ENCODE measurements around the gene DOP1B. TPM values are rescaled to one million over a fixed set of nuclear protein-coding genes. Genes with fewer than 3 reads are reported as not detected.

DOP1B gene
- total RNA-seq, 4 donors from 2014 or later: 40.4 to 97.6 (median 69.8) TPM

DNA sequence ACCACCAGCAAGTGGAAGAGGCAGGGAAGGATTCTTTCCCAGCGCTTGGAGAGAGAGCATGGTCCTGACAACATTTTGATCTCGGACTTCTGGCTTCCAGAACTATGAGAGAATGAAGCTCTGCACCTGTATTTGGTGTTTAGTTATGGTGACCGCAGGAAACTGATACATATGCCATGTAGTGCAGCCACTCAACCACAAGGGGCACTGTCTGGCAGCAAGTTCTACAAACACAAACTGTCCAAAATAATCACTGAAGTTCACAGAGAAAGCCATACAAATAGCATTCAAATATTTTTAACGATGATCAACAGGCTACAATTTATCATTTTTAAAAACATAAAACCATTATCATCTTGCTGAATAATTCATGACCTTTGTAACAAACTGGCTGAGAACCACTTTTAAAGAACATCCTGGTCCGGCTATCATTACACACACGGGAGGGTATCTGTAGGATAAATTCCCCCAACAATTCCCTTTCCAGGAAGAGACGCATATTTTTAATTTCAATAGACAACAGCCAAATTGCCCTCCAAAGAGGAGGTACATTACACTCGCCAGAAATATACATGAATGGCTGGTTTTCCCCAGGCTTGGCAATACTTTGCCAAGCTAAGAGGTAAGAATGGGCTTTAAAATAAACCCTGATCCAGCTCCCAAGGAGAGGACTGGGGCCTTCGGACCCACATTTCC, 31.0 kb upstream of the DOP1B start:
- no peak for TF ChIP-seq POLR2A (IDR thresholded peaks at IDR 0.05)
- TF ChIP-seq, protein P1, sequence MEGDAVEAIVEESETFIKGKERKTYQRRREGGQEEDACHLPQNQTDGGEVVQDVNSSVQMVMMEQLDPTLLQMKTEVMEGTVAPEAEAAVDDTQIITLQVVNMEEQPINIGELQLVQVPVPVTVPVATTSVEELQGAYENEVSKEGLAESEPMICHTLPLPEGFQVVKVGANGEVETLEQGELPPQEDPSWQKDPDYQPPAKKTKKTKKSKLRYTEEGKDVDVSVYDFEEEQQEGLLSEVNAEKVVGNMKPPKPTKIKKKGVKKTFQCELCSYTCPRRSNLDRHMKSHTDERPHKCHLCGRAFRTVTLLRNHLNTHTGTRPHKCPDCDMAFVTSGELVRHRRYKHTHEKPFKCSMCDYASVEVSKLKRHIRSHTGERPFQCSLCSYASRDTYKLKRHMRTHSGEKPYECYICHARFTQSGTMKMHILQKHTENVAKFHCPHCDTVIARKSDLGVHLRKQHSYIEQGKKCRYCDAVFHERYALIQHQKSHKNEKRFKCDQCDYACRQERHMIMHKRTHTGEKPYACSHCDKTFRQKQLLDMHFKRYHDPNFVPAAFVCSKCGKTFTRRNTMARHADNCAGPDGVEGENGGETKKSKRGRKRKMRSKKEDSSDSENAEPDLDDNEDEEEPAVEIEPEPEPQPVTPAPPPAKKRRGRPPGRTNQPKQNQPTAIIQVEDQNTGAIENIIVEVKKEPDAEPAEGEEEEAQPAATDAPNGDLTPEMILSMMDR (IDR thresholded peaks at IDR 0.05): peak; percentile 79 to 92 (median 85)
- Histone ChIP-seq H3K27ac (no peak overlapping the region), H3K9me3 (no peaks in the 10 kb centered on the region), H3K4me3 (no peak overlapping the region), H3K27me3 (no peaks in the 10 kb centered on the region), H3K36me3 (no peaks in the 10 kb centered on the region), H3K4me1 (peaks cover 0 to 15% (median 0%) of the 10 kb centered on the region in 4 donors)
- peak in 2 of 3 donors; percentile 63 to 86 for DNase-seq

- TF ChIP-seq POLR2A (IDR thresholded peaks at IDR 0.05): no peak
- TF ChIP-seq, protein P1 (IDR thresholded peaks at IDR 0.05): no peak
- no peaks in the 10 kb centered on the region for H3K36me3 ChIP-seq
- no peaks in the 10 kb centered on the region for H3K9me3 ChIP-seq
- no peak for DNase-seq
- no peak overlapping the region for H3K4me3 ChIP-seq
- H3K27me3 ChIP-seq: no peaks in the 10 kb centered on the region
- peaks cover 0 to 17% (median 0%) of the 10 kb centered on the region in 4 donors for H3K4me1 ChIP-seq
- no peak overlapping the region for H3K27ac ChIP-seq
Measured at GRCh38 chr21:36126208-36126565, 30.4 kb upstream of the DOP1B start.

DNA sequence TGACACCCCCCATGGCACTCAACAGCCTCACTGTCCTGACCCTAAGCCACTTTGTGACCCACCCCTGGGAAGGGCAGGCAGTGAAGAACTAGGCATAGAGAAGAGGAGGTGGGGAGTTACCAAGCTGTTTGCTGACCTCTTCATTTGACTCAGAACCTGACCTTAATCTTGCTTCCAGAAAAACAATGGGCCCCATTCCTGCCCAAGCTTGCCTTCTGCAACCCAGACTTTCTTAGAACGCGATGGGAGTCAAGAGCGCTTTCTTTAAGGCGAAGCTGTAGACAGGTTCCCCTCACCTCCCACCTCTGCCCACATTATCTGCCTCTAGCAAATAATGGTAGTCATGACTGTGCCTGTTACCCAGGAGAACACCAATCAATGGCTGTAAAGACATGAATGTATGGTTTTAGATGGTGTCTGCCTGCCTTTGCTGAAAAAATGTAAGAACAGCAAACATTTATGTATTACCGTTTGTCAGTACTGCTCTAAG, 30.0 kb upstream of the DOP1B start:
- H3K36me3 ChIP-seq: no peaks in the 10 kb centered on the region
- no peak for DNase-seq
- H3K27me3 ChIP-seq: no peaks in the 10 kb centered on the region
- H3K27ac ChIP-seq: no peak overlapping the region
- H3K9me3 ChIP-seq: no peaks in the 10 kb centered on the region
- H3K4me3 ChIP-seq: no peak overlapping the region
- peaks cover 0 to 17% (median 0%) of the 10 kb centered on the region in 4 donors for H3K4me1 ChIP-seq
- TF ChIP-seq POLR2A (IDR thresholded peaks at IDR 0.05): no peak
- TF ChIP-seq, protein P1 (IDR thresholded peaks at IDR 0.05): no peak

DNA sequence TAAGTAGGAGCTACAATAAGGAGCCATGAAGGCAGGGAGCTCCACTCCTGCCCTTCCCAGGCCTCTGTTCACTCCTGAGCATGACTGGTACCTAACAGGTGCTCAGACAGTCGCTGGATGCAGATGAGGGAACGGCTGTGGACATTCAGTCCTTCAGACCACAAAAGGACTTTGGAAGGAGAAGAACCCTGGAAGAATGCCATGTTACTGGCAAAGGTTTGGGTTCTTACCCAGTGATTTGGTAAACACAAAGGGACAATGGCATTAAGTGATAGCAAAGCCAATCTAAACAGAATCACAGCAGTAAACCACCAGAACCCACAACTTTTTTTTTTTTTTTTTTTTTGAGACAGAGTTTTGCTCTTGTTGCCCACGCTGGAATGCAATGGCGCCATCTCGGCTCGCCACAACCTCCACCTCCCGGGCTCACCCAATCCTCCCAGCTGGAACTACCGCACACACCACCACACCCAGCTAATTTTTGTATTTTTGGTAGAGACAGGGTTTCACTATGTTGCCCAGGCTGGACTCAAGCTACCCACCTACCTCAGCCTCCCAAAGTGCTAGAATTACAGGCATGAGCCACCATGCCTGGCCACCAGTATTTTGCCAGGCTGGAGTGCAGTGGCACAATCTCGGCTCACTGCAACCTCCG, 29.2 kb upstream of the DOP1B start:
- Histone ChIP-seq H3K27me3 (no peaks in the 10 kb centered on the region), H3K36me3 (no peaks in the 10 kb centered on the region), H3K4me1 (peaks cover 0 to 17% (median 0%) of the 10 kb centered on the region in 4 donors), H3K4me3 (no peak overlapping the region), H3K9me3 (no peaks in the 10 kb centered on the region), H3K27ac (no peak overlapping the region)
- DNase-seq: no peak
- TF ChIP-seq, protein P1 (IDR thresholded peaks at IDR 0.05): no peak
- no peak for TF ChIP-seq POLR2A (IDR thresholded peaks at IDR 0.05)

DNA sequence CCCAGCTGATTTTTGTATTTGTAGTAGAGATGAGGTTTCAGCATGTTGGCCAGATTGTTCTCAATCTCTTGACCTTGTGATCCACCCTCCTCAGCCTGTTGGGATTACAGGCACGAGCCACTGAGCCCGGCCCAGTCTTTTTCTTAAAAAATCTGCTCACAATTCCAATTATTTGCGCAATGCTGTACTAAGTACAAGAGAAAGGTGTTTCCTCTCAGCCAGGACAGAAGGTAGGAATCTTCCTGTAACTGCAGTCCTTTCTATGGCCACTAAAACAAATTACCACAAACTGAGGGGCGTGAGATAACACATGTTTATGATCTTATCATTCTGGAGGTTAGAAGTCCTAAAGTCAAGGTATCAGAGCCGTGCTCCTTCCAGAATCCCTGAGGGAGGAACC, 28.6 kb upstream of the DOP1B start:
- no peak overlapping the region for H3K4me3 ChIP-seq
- TF ChIP-seq POLR2A (IDR thresholded peaks at IDR 0.05): no peak
- TF ChIP-seq, protein P1 (IDR thresholded peaks at IDR 0.05): peak in 1 of 6 experiments; percentile 7
- H3K27me3 ChIP-seq: no peaks in the 10 kb centered on the region
- H3K27ac ChIP-seq: no peak overlapping the region
- DNase-seq: no peak
- no peaks in the 10 kb centered on the region for H3K9me3 ChIP-seq
- H3K4me1 ChIP-seq: peaks cover 0 to 20% (median 0%) of the 10 kb centered on the region in 4 donors
- no peaks in the 10 kb centered on the region for H3K36me3 ChIP-seq

Measured in Peyer's patch (tissue), 4 donors.